Subcutaneous adipose tissue (tissue), 4 donors: ENCODE measurements around the gene PCDHGA2. TPM values are rescaled to one million over a fixed set of nuclear protein-coding genes. Genes with fewer than 3 reads are reported as not detected.

Source experiments
- total RNA-seq, 4 donors: library from RNA; depleted of rRNA; stranded (reverse); fragments of >200 nt; gene quantifications; one replicate each; pipeline ENCODE4 v1.1.0, GENCODE V29; 2016
- TF ChIP-seq, protein P1 (sequence below): fragments of 450-650 bp; IDR thresholded peaks from one replicate; pipeline ENCODE4 v1.5.1; 2016; ENCODE audit warnings: low read depth, mild to moderate bottlenecking, control low read depth, antibody characterized with exemption, moderate library complexity

Gene PCDHGA2
- total RNA-seq, 4 donors from 2014 or later, result 2.3 to 6.5 (median 2.6) TPM

- TF ChIP-seq, protein P1, sequence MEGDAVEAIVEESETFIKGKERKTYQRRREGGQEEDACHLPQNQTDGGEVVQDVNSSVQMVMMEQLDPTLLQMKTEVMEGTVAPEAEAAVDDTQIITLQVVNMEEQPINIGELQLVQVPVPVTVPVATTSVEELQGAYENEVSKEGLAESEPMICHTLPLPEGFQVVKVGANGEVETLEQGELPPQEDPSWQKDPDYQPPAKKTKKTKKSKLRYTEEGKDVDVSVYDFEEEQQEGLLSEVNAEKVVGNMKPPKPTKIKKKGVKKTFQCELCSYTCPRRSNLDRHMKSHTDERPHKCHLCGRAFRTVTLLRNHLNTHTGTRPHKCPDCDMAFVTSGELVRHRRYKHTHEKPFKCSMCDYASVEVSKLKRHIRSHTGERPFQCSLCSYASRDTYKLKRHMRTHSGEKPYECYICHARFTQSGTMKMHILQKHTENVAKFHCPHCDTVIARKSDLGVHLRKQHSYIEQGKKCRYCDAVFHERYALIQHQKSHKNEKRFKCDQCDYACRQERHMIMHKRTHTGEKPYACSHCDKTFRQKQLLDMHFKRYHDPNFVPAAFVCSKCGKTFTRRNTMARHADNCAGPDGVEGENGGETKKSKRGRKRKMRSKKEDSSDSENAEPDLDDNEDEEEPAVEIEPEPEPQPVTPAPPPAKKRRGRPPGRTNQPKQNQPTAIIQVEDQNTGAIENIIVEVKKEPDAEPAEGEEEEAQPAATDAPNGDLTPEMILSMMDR, result no peak
These were observed 4.8 kb downstream of the PCDHGA2 start, which contains the start of gene PCDHGA3 for GRCh38 chr5:141343242-141343952. Gene PCDHGA3, plus strand, starts transcription at chr5:141343829. Its CDS starts 205 bp downstream, at chr5:141344034.

DNA sequence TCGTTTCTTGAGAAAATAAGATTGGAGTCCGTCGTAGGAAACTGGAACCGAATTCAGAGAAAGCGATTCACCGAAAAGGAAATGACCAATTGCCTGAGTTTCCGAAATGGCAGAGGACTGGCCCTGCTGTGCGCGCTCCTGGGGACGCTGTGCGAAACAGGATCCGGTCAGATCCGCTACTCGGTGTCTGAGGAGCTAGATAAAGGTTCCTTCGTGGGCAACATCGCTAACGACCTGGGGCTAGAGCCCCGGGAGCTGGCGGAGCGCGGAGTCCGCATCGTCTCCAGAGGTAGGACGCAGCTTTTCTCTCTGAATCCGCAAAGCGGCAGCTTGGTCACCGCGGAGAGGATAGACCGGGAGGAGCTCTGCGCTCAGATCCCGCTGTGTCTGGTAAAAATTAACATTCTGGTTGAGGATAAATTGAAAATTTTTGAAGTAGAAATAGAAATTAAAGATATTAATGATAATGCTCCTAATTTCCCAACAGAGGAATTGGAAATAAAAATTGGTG, 5.4 kb downstream of the PCDHGA2 start:
- TF ChIP-seq, protein P1, result no peak

GRCh38 chr5:141345327-141345726, 6.8 kb downstream of the PCDHGA2 start:
- TF ChIP-seq, protein P1, result no peak

DNA sequence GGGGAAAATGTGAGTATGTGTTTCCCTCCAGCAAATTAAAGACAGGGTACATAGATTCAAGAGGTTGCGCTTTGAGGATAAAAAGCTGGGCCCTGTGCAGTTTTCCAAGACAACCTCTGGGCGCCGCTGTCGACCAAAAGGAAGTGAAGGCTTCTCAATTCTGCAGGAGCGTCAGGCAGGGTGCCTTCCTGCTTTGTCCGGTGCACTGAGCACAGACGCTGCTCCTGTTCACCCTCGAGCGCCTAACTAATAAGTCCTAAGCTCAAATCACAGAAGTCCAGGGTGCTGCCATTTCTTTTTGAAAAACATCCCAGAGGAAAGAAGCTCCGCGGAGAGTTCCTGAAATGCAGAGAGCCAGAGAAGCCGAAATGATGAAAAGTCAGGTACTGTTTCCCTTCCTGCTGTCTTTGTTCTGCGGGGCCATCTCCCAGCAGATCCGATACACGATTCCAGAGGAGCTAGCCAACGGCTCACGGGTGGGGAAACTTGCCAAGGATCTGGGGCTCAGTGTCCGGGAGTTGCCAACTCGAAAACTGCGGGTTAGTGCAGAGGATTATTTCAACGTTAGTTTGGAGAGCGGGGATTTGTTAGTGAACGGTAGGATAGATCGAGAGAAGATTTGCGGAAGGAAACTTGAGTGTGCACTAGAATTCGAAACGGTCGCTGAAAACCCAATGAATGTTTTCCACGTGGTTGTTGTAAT, 11.5 kb downstream of the PCDHGA2 start, which contains the start of gene PCDHGB1:
Gene PCDHGB1 (plus strand): TSS at position 183 of the 703 bp plus-strand sequence. CDS start 162 bp downstream, at position 345.
- TF ChIP-seq, protein P1, result no peak

DNA sequence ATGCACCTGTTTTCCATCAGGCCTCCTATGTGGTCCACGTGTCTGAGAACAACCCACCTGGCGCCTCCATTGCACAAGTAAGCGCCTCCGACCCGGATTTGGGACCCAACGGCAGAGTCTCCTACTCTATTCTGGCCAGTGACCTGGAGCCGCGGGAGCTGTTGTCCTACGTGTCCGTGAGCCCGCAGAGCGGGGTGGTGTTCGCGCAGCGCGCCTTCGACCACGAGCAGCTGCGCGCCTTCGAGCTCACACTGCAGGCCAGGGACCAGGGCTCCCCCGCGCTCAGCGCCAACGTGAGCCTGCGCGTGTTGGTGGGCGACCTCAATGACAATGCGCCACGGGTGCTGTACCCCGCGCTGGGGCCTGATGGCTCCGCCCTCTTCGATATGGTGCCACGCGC, 13.0 kb downstream of the PCDHGA2 start:
- TF ChIP-seq, protein P1, result no peak

DNA sequence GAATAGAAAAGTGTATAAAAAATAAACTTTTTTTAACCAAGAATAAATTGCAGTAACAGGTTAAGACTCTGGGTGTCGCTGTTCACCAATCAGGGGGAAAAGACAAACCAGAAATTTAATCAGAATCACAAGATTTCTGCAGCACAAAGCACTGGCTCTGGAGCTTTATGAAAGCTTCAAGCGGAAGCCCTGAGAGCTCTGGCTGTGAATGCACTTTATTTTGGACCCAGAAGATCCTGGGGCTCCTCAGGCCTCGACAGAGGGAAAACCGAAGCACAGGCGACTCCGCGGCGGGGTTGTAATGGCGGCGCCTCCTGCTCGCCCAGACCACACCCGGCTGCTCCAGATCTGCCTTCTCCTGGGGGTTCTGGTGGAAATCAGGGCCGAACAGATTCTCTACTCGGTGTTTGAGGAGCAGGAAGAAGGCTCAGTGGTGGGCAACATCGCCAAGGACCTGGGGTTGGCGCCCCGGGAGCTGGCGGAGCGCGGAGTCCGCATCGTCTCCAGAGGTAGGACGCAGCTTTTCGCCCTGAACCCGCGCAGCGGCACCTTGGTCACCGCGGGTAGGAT, 16.4 kb downstream of the PCDHGA2 start, which contains the start of gene PCDHGA4:
Gene PCDHGA4 (plus strand): TSS at position 122 of the 570 bp plus-strand sequence. CDS start 87 bp downstream, at position 209.
- TF ChIP-seq, protein P1, result no peak
